Subcutaneous abdominal adipose tissue (tissue), 5 donors: ENCODE data around the gene TM9SF1.

Experiments
- H3K27ac ChIP-seq: one replicate; pipeline ENCODE4 v1.7.0; 2013; ENCODE audit warnings: low read depth, mild to moderate bottlenecking, inconsistent platforms, low read length, moderate library complexity
- H3K27me3 ChIP-seq, 5 donors: one replicate each; pipeline ENCODE4 v1.7.0; 2013; ENCODE audit warnings: low read length in 5 of 5, inconsistent platforms in 1 of 5; ENCODE audit not compliant: control insufficient read depth in 5 of 5, insufficient read depth in 4 of 5
- H3K36me3 ChIP-seq, 5 donors: one replicate each; pipeline ENCODE4 v1.7.0; 2013; ENCODE audit warnings: low read length in 5 of 5; ENCODE audit not compliant: control insufficient read depth in 5 of 5, insufficient read depth in 5 of 5
- H3K4me1 ChIP-seq, 5 donors: one replicate each; pipeline ENCODE4 v1.7.0; 2013; ENCODE audit warnings: low read length in 5 of 5, mild to moderate bottlenecking in 3 of 5, moderate library complexity in 1 of 5; ENCODE audit not compliant: control insufficient read depth in 5 of 5, insufficient read depth in 5 of 5
- H3K4me3 ChIP-seq, 5 donors: one replicate each; pipeline ENCODE4 v1.7.0; 2013; ENCODE audit warnings: low read length in 5 of 5, low read depth in 1 of 5
- H3K9ac ChIP-seq, 5 donors: one replicate each; pipeline ENCODE4 v1.7.0; 2013; ENCODE audit warnings: low read length in 5 of 5, mild to moderate bottlenecking in 4 of 5, moderate library complexity in 3 of 5
- H3K9me3 ChIP-seq, 5 donors: one replicate each; pipeline ENCODE4 v1.7.0; 2013; ENCODE audit warnings: low read length in 5 of 5; ENCODE audit not compliant: control insufficient read depth in 5 of 5
- donor health status: healthy.
- donor health status: healthy.
- donor health status: healthy.
- donor health status: healthy.
- donor health status: healthy.

TM9SF1 gene

DNA sequence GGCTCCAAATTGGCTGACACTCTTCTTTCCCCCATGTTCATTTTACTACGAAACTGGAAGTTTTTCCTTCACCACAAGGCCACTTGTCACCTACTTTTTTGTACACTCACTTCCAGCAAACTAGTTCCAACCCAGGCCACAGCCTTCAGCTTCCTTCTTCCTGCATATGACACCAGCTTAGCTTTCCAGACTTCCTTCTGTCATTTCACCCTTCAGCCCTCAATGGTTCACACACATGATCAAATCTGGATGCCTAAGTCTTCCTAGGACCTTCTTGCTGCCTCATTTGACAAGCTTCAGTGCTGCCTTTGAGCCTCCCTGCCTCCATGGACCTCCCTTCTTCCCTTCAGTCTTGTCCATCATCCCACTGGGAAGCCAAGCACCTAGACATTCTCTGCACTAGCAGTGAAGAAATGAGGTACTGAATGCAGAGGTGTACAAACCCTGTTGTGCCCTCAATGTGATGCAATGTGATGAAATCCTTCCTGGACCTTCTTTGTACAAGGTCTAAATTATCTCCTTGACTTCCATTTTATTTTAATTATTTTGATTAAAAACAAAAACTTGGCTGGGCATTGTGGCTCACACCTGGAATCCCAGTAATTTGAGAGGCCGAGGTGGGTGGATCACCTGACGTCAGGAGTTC lies 27.6 kb downstream of the TM9SF1 start:
- Histone ChIP-seq H3K27me3 (no peaks in the 10 kb centered on the region), H3K9ac (no peak overlapping the region), H3K27ac (no peak overlapping the region), H3K4me1 (peaks cover 2 to 19% (median 14%) of the 10 kb centered on the region in 5 donors), H3K9me3 (no peaks in the 10 kb centered on the region), H3K36me3 (peaks cover 5 to 69% (median 58%) of the 10 kb centered on the region in 5 donors), H3K4me3 (no peak overlapping the region)

DNA sequence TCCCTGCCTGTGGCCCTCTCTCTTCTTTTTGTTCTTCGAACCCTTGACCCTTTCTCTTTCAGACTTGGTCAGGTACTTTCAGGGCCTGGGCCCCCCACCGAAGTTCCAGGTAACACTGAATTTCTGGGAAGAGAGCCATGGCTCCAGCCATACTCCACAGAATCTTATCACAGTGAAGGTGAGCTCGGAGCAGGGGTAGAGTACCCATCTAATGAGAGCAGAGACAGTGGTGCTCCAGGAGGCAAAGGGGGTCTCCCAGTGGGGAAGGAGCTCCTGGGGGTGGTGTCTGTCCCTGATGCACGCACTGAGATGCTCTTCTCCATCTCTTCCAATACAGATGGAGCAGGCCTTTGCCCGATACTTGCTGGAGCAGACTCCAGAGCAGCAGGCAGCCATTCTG lies 29.5 kb downstream of the TM9SF1 start:
- peaks cover 5 to 65% (median 59%) of the 10 kb centered on the region in 5 donors for H3K36me3 ChIP-seq
- no peaks in the 10 kb centered on the region for H3K9me3 ChIP-seq
- H3K9ac ChIP-seq, result no peak overlapping the region
- H3K27ac ChIP-seq, result no peak overlapping the region
- no peak overlapping the region for H3K4me3 ChIP-seq
- no peaks in the 10 kb centered on the region for H3K27me3 ChIP-seq
- peaks cover 9 to 25% (median 24%) of the 10 kb centered on the region in 5 donors for H3K4me1 ChIP-seq

DNA sequence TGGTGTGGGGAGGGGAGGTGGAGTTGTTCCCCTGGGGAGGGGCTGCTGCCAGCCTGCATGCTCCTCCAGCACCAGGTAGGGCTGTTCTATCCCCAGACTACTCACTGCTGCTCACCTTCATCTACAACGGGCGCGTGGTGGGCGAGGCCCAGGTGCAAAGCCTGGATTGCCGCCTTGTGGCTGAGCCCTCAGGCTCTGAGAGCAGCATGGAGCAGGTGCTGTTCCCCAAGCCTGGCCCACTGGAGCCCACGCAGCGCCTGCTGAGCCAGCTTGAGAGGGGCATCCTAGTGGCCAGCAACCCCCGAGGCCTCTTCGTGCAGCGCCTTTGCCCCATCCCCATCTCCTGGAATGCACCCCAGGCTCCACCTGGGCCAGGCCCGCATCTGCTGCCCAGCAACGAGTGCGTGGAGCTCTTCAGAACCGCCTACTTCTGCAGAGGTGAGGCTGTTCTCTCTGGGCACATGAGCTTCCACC lies 30.7 kb downstream of the TM9SF1 start:
- no peaks in the 10 kb centered on the region for H3K27me3 ChIP-seq
- H3K9ac ChIP-seq, result no peak overlapping the region
- peaks cover 5 to 70% (median 63%) of the 10 kb centered on the region in 5 donors for H3K36me3 ChIP-seq
- no peak overlapping the region for H3K27ac ChIP-seq
- H3K9me3 ChIP-seq, result no peaks in the 10 kb centered on the region
- H3K4me3 ChIP-seq, result no peak overlapping the region
- H3K4me1 ChIP-seq, result peaks cover 9 to 31% (median 29%) of the 10 kb centered on the region in 5 donors

DNA sequence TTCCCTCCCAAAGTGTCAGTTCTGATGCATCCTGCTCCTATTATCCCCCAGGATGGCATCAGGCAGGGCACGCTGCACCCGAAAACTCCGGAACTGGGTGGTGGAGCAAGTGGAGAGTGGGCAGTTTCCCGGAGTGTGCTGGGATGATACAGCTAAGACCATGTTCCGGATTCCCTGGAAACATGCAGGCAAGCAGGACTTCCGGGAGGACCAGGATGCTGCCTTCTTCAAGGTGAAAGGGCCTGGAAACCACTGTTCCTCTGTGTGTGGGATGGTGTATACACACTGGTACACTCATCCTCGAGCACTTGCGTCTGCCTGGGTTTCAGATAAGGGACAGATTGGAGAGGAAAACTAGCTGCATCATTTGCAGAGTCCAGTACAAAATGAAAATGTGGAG lies 33.1 kb downstream of the TM9SF1 start:
- Histone ChIP-seq H3K36me3 (peaks cover 7 to 72% (median 66%) of the 10 kb centered on the region in 5 donors), H3K9ac (peak overlapping the region; percentile 74 to 97 (median 90))

DNA sequence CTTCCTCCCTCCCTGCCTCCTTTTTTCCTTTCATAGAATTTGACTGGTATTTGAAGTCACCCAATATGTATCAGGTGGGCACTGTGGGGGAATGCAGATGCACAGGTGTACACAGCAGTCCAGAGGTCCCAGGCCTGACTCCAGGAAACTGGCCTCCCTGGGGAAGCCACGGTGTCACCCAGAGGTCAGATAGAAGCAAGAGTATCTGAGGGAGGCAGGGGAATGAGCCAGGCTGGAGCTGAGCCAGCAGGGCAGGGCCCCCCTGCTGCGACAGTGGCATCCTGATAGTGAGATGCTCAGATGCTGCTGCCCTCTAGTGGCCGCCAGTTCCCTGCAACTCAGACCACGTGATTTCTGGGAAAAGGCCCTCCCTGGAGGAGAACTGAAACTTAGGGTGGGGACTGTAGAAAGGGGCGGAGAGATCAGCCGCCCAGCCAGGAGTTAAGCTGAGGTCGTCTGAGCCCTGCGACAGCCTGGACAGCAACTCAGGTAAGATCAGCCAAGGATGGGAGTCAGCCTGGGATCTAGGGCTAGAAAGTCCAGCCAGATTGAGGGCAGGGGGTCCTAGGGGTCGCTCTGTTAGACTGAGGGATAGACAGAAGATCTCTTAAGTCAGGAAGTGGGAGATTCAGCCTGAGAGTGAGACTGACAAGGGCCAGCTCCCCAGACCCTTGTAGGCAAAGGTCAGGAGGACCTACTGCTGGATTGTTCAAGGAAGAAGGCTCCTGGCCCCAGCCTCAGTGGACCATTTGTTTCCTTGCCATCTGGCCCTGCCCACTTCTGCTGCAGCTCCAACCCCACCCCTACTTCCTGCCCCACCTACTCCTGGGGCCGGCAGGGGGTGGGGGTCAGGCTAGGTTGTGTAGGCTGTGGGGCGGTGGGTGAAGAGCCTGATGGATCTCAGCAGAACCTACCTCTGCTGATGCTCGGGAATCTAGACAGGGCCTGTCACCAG lies 34.1 kb downstream of the TM9SF1 start, which contains the start of gene IRF9:
Gene IRF9 (plus strand): TSS at position 416 of the 955 bp plus-strand sequence. CDS start 880 bp downstream, outside the sequence.
- no peaks in the 10 kb centered on the region for H3K9me3 ChIP-seq
- H3K9ac ChIP-seq, result peak within 1 kb of the TSS; percentile 90 to 97 (median 93)
- H3K27me3 ChIP-seq, result no peaks in the 10 kb centered on the region
- H3K4me3 ChIP-seq, result peak within 1 kb of the TSS; percentile 83 to 97 (median 91)
- H3K4me1 ChIP-seq, result peaks cover 9 to 31% (median 29%) of the 10 kb centered on the region in 5 donors
- H3K36me3 ChIP-seq, result peaks cover 8 to 73% (median 66%) of the 10 kb centered on the region in 5 donors
- peak within 1 kb of the TSS; percentile 93 for H3K27ac ChIP-seq

More for the DNA sequence above, 33.1 kb downstream of the TM9SF1 start:
- peaks cover 9 to 31% (median 29%) of the 10 kb centered on the region in 5 donors for H3K4me1 ChIP-seq
- H3K27me3 ChIP-seq, result no peaks in the 10 kb centered on the region
- no peaks in the 10 kb centered on the region for H3K9me3 ChIP-seq
- H3K4me3 ChIP-seq, result peak overlapping the region; percentile 83 to 97 (median 91)
- peak overlapping the region; percentile 93 for H3K27ac ChIP-seq

DNA sequence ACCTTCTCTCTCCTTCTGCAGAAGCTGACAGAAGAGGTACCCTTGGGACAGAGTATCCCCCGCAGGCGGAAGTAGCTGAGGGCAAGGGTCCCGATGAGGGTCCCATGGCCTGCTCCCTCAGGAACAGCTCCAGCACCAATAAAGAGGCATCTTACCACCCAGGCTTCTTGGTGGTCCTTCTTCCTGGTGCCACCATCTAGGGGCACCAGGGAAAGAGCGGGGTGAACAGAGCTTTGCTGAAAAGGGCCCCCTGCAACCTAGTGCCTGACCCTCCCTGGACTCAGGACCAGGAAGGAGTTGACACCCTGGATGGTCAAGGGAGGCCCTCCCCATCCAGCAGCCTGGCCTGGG lies 34.8 kb downstream of the TM9SF1 start:
- Histone ChIP-seq H3K27ac (peak overlapping the region; percentile 93), H3K4me3 (no peak overlapping the region), H3K36me3 (peaks cover 11 to 73% (median 66%) of the 10 kb centered on the region in 5 donors), H3K9ac (peak overlapping the region in 2 of 5 donors; percentile 44 to 93), H3K4me1 (peaks cover 9 to 33% (median 29%) of the 10 kb centered on the region in 5 donors), H3K27me3 (no peaks in the 10 kb centered on the region), H3K9me3 (no peaks in the 10 kb centered on the region)

DNA sequence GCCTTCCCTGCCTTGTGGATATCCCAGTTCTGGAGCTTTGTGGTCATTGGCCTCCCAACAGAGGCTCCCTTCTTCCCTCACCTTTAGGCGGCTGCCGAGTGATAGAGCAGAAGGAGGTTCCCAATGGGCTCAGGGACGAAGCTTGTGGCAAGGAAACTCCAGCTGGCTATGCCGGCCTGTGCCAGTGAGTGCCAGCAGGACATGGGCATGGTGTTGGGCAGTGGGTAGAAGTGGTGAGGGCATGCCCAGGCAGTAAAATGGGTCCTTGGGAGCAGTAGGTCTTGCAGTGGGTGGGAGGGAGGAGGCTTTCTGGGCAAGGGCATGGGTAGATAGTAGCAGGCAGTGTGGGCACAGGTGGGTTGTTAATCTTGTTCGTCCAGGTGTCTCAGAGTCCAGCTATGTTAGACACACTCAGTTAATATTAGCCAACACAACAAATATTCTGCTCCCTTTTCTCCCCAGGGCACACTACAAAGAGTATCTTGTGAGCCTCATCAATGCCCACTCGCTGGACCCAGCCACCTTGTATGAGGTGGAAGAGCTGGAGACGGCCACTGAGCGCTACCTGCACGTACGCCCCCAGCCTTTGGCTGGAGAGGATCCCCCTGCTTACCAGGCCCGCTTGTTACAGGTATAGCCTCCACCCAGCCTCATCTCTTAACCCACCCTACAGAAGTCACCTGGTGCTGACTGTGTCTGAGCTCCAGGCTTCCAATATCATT lies 35.3 kb downstream of the TM9SF1 start:
- Histone ChIP-seq H3K27ac (peak overlapping the region; percentile 93), H3K4me1 (peaks cover 9 to 34% (median 29%) of the 10 kb centered on the region in 5 donors), H3K36me3 (peaks cover 11 to 73% (median 66%) of the 10 kb centered on the region in 5 donors), H3K4me3 (no peak overlapping the region), H3K9ac (no peak overlapping the region), H3K9me3 (no peaks in the 10 kb centered on the region), H3K27me3 (no peaks in the 10 kb centered on the region)

DNA sequence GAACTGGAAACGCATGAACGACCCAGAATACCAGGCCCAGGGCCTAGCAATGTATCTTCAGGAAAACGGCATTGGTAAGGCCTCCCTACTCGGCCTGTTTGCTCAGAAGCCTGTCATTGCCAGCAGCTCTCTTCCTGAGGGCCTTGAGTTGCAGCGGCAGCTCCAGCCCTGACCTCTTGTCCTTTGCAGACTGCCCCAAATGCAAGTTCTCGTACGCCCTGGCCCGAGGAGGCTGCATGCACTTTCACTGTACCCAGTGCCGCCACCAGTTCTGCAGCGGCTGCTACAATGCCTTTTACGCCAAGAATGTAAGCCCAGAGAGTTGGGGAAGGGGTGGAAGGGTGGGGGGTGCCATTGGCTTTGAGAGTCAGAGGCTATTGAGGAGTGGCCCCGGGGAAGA lies 37.9 kb downstream of the TM9SF1 start:
- Histone ChIP-seq H3K36me3 (peaks cover 15 to 65% (median 55%) of the 10 kb centered on the region in 5 donors), H3K9ac (peak overlapping the region in 1 of 5 donors; percentile 19), H3K27me3 (no peaks in the 10 kb centered on the region), H3K4me1 (peaks cover 7 to 22% (median 18%) of the 10 kb centered on the region in 5 donors), H3K27ac (no peak overlapping the region), H3K9me3 (no peaks in the 10 kb centered on the region), H3K4me3 (no peak overlapping the region)

DNA sequence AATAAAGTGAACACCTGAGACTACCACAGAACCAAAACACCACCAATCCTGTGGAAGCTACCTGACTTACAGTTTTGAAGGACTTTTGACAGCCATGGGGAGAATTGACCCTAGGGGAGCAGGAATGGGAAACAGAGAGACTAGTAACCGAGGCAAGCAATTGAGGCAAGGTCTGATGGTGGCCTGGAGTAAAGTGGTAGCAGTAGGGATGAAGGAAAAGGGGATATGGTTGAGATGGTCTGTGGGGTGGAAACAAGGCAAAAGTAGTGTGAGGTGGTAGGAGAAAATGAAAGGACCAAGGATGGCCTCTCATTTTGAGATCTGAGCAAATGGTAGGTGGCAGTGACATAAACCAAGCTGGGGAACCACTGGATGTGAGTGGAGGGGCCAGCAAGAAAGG lies 38.4 kb downstream of the TM9SF1 start:
- Histone ChIP-seq H3K9ac (peak overlapping the region in 1 of 5 donors; percentile 19), H3K9me3 (no peaks in the 10 kb centered on the region), H3K27me3 (no peaks in the 10 kb centered on the region), H3K4me1 (peaks cover 5 to 17% (median 13%) of the 10 kb centered on the region in 5 donors), H3K27ac (no peak overlapping the region), H3K4me3 (no peak overlapping the region), H3K36me3 (peaks cover 15 to 70% (median 58%) of the 10 kb centered on the region in 5 donors)
